ENCODE results near the gene CSF2RB. TPM values are rescaled to one million over a fixed set of nuclear protein-coding genes. Genes with fewer than 3 reads are reported as not detected.

Gene CSF2RB
- total and polyA plus RNA-seq, 2 donors (not counting 3 experiments of a cell fraction or from before 2014, with no cell fraction given) = 20.6 to 68.2 TPM

- Histone ChIP-seq H3K27me3 (ENCODE audit: control insufficient read depth in 2 of 2, insufficient read depth in 2 of 2, low read length in 2 of 2) (peaks cover 5 to 7% of the 10 kb centered on the region in 2 experiments), H3K4me1 (ENCODE audit: control insufficient read depth, extremely low read depth, insufficient read depth, low read length) (no peaks in the 10 kb centered on the region), H3K4me3 (replicated peaks in 1 of 3; ENCODE audit: insufficient read depth in 1 of 3, low read depth in 1 of 3, low read length in 3 of 3) (no peak overlapping the region), H3K9ac (replicated peaks; ENCODE audit: extremely low read depth, insufficient read depth, low read length) (no peak overlapping the region), H3K4me2 (ENCODE audit: insufficient read depth, low read length) (no peak overlapping the region), H3K79me2 (ENCODE audit: control insufficient read depth, insufficient read depth, low read length) (no peaks in the 10 kb centered on the region), H3K27ac (ENCODE audit: insufficient read depth, low read depth, low read length) (no peak overlapping the region), H3K9me3 (replicated peaks; ENCODE audit: control insufficient read depth, insufficient read depth, low read length) (no peaks in the 10 kb centered on the region), H2AFZ (ENCODE audit: low read depth, low read length) (no peak overlapping the region), H3K9me1 (replicated peaks; ENCODE audit: control insufficient read depth, extremely low read depth, insufficient read depth, low read length) (no peaks in the 10 kb centered on the region), H4K20me1 (replicated peaks; ENCODE audit: control insufficient read depth, extremely low read depth, insufficient read depth, low read length) (no peaks in the 10 kb centered on the region), H3K36me3 (ENCODE audit: control insufficient read depth in 2 of 2, extremely low read depth in 1 of 2, insufficient read depth in 2 of 2, low read length in 2 of 2) (no peaks in the 10 kb centered on the region)
- ChIA-PET POLR2A (no interaction called here), CTCF (interaction anchor here (0.8 to 2.5 kb wide), 4 partner anchors 9 to 112 kb away, joined by 3 to 13 read pairs (median 6); no protein-coding TSS in a partner anchor)
- DNase-seq (ENCODE audit: low read depth, low spot score) = no peak
- no peak for TF ChIP-seq GATA2 (IDR thresholded peaks at IDR 0.05; ENCODE audit: insufficient read depth, insufficient read length, low read depth, low read length)
- TF ChIP-seq MAX (IDR thresholded peaks at IDR 0.05; ENCODE audit: insufficient read depth, insufficient read length) = no peak
- no peak for TF ChIP-seq POLR2A (IDR thresholded peaks at IDR 0.05; ENCODE audit: low read depth, low read length)
- TF ChIP-seq MYC (IDR thresholded peaks at IDR 0.05; ENCODE audit: low read depth, low read length) = no peak
- no peak for TF ChIP-seq JUN (IDR thresholded peaks at IDR 0.05; ENCODE audit: borderline replicate concordance, insufficient read depth, insufficient read length, low read depth)
- TF ChIP-seq EZH2 (IDR thresholded peaks at IDR 0.05; ENCODE audit: borderline replicate concordance, low read depth, low read length, severe bottlenecking) = no peak
- TF ChIP-seq, protein P1, sequence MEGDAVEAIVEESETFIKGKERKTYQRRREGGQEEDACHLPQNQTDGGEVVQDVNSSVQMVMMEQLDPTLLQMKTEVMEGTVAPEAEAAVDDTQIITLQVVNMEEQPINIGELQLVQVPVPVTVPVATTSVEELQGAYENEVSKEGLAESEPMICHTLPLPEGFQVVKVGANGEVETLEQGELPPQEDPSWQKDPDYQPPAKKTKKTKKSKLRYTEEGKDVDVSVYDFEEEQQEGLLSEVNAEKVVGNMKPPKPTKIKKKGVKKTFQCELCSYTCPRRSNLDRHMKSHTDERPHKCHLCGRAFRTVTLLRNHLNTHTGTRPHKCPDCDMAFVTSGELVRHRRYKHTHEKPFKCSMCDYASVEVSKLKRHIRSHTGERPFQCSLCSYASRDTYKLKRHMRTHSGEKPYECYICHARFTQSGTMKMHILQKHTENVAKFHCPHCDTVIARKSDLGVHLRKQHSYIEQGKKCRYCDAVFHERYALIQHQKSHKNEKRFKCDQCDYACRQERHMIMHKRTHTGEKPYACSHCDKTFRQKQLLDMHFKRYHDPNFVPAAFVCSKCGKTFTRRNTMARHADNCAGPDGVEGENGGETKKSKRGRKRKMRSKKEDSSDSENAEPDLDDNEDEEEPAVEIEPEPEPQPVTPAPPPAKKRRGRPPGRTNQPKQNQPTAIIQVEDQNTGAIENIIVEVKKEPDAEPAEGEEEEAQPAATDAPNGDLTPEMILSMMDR (IDR thresholded peaks at IDR 0.05; ENCODE audit: extremely low read depth in 1 of 2, insufficient read depth in 1 of 2, low read depth in 1 of 2, low read length in 2 of 2) = no peak
- no peak for TF ChIP-seq FOS (IDR thresholded peaks at IDR 0.05; ENCODE audit: borderline replicate concordance, insufficient read depth, low read length)
- no peak for TF ChIP-seq POLR2AphosphoS5 (IDR thresholded peaks at IDR 0.05; ENCODE audit: insufficient read depth, low read depth, low read length)
- FAIRE-seq = peak; percentile 8
- intact Hi-C loops (cut with micrococcal nuclease) = no loop called here
- no TSS peak for BruUV-seq (replicated peaks)
- dilution Hi-C loops (cut with MboI; ENCODE audit: extremely low pct_ligation_motif_present, low sequenced_read_pairs) = no loop called here
Observed at GRCh38 chr22:36968249-36968964, 55.0 kb downstream of the CSF2RB start.
